Small intestine (tissue), 7 donors: ENCODE results near the gene SYNJ2BP. TPM values are rescaled to one million over a fixed set of nuclear protein-coding genes. Genes with fewer than 3 reads are reported as not detected.

Experiments
- DNase-seq, 2 donors: peaks; one replicate each; pipeline versions ENCODE4 v3.0.0 to v3.0.0-alpha.2; 2013
- FAIRE-seq: peaks from 2 replicates; lab custom pipeline; 2012; peaks lifted over from hg19 to GRCh38; lab: Jason Lieb, UNC
- H3K27ac ChIP-seq, 3 donors: one replicate each; pipeline ENCODE4 v1.5.1; 2013; ENCODE audit warnings: low read length in 2 of 3, mild to moderate bottlenecking in 2 of 3, control low read depth in 1 of 3, inconsistent platforms in 1 of 3, low read depth in 1 of 3, moderate library complexity in 1 of 3
- H3K27me3 ChIP-seq, 3 donors: one replicate each; pipeline ENCODE4 v1.6.1; 2013; ENCODE audit warnings: low read length in 3 of 3, inconsistent platforms in 1 of 3; ENCODE audit not compliant: control insufficient read depth in 3 of 3, insufficient read depth in 3 of 3
- H3K36me3 ChIP-seq, 3 donors: one replicate each; pipeline ENCODE4 v1.6.1; 2013; ENCODE audit warnings: low read length in 3 of 3, inconsistent platforms in 1 of 3, low read depth in 1 of 3, mild to moderate bottlenecking in 1 of 3, moderate library complexity in 1 of 3; ENCODE audit not compliant: control insufficient read depth in 3 of 3, insufficient read depth in 2 of 3
- H3K4me1 ChIP-seq, 3 donors: one replicate each; pipeline ENCODE4 v1.6.1; 2013; ENCODE audit warnings: low read length in 2 of 3, inconsistent platforms in 1 of 3, low read depth in 1 of 3, mild to moderate bottlenecking in 1 of 3, moderate library complexity in 1 of 3; ENCODE audit not compliant: control insufficient read depth in 3 of 3, insufficient read depth in 2 of 3
- H3K4me3 ChIP-seq, 3 donors: one replicate each; pipeline ENCODE4 v1.5.1; 2013; ENCODE audit warnings: low read length in 3 of 3, control low read depth in 1 of 3, inconsistent platforms in 1 of 3, low read depth in 1 of 3, mild to moderate bottlenecking in 1 of 3, moderate library complexity in 1 of 3
- H3K9me3 ChIP-seq, 2 donors: one replicate each; pipeline ENCODE4 v1.6.1; 2013; ENCODE audit warnings: low read depth in 1 of 2, low read length in 1 of 2; ENCODE audit not compliant: control insufficient read depth in 2 of 2, insufficient read depth in 1 of 2
- WGBS, 3 donors: extraction: QIAGEN DNeasy Blood & Tissue Kit; methylation state at CpG; one replicate each; pipeline ENCODE4 v1.1.7; 2013; 5-methylcytosine and 5-hydroxymethylcytosine counted together
- polyA plus RNA-seq, 4 donors: library from polyadenylated mRNA; stranded (reverse) in 3 of 4; unstranded in 1 of 4; fragments of 200-250 nt in 3 of 4; fragments of 120-200 nt in 1 of 4; gene quantifications; one replicate each; pipeline versions ENCODE4 v1.2.1 to v1.2.3, GENCODE V29; 2013
- donor health status: healthy with polysubstance abuse.
- donor health status: control.
- donor health status: control.
- donor health status: Bipolar disorder and iron deficiency.
- donor health status: healthy.

The SYNJ2BP gene
- polyA plus RNA-seq, 4 donors = 15.9 to 45.7 (median 21.9) TPM

DNA sequence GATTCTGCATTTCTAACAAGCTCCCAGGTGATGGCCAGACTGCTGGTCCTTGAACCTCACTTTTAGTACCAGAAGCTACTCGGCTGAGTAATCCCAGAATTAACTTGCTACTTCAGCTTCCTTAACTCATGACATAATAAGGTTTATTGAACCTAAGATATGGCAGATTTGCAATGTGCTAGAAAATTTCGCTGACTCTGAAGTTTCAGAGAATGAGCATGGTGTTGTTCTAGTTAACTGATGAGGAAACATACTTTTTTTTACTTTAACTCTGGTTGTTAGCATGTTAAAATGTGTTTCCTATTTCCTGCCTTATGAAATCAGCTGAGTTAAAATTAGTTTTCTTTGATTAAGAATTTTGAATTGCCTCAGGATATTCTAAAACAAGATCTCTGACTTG lies 34.4 kb downstream of the SYNJ2BP start:
- DNase-seq (peak; percentile 67 to 84), FAIRE-seq (no peak)
- Histone ChIP-seq H3K27ac (peak overlapping the region in 1 of 3 donors; percentile 79), H3K27me3 (no peaks in the 10 kb centered on the region), H3K4me1 (peaks cover 0 to 23% (median 2%) of the 10 kb centered on the region in 3 donors), H3K4me3 (no peak overlapping the region), H3K9me3 (no peaks in the 10 kb centered on the region), H3K36me3 (peaks cover 0 to 8% (median 0%) of the 10 kb centered on the region in 3 donors)
- WGBS, 3 donors = 44 to 63% (median 45%) methylated on average over 2 of the region's 2 CpGs

DNA sequence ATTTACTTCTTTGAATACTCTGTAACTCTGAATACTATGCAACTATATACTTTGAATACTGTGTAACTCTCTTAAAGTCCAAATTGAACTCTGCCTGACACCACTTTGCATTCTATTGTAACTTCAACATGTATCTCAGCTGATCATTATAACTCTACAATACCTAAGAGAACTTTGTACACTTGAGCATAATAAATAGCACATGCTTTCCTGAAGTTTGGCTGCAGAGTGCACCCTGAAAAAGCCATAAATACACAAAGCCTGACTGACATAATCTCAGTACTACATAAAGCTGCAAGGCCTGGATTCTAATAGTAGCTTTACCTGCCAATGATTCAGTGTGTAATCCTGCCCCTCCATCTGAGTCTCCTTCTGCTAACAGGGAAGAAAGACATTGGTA lies 36.1 kb downstream of the SYNJ2BP start:
- Histone ChIP-seq H3K4me1 (peaks cover 0 to 23% (median 2%) of the 10 kb centered on the region in 3 donors), H3K36me3 (peaks cover 0 to 5% (median 0%) of the 10 kb centered on the region in 3 donors), H3K4me3 (no peak overlapping the region), H3K27ac (peak overlapping the region in 1 of 3 donors; percentile 79), H3K27me3 (no peaks in the 10 kb centered on the region), H3K9me3 (no peaks in the 10 kb centered on the region)
- peak; percentile 79 to 81 for DNase-seq
- FAIRE-seq = no peak

GRCh38 chr14:70378696-70379095 lies 38.2 kb downstream of the SYNJ2BP start:
- Histone ChIP-seq H3K27ac (peak overlapping the region in 2 of 3 donors; percentile 20 to 74), H3K4me1 (peaks cover 0 to 23% (median 2%) of the 10 kb centered on the region in 3 donors), H3K4me3 (no peak overlapping the region), H3K9me3 (no peaks in the 10 kb centered on the region), H3K27me3 (no peaks in the 10 kb centered on the region), H3K36me3 (peaks cover 0 to 5% (median 2%) of the 10 kb centered on the region in 3 donors)
- peak; percentile 51 to 53 for DNase-seq
- FAIRE-seq = no peak
- WGBS, 3 donors = 15 to 75% (median 31%) methylated on average over 1 of the region's 1 CpG

Other genes starting within 250 kb of the SYNJ2BP start
- under 1 TPM in 2 of 4 donors, not detected in 2; 0.22 to 0.24 TPM for gene SLC8A3, start 228.1 kb downstream of the SYNJ2BP start, polyA plus RNA-seq
- 10 to 100 TPM; 56.7 to 75.1 (median 72.1) TPM for gene COX16, start 57.4 kb downstream of the SYNJ2BP start, polyA plus RNA-seq
- under 1 TPM in 2 of 4 donors, not detected in 2; 0.06 to 0.13 TPM for gene ADAM21, start 35.1 kb upstream of the SYNJ2BP start, polyA plus RNA-seq
- gene ADAM20, start 117.9 kb upstream of the SYNJ2BP start, polyA plus RNA-seq = under 1 TPM in 2 of 4 donors, not detected in 2; 0.03 to 0.09 TPM
- 10 to 100 TPM; 15.7 to 31.9 (median 21.4) TPM for gene MED6, start 183.6 kb upstream of the SYNJ2BP start, polyA plus RNA-seq
- 1 to 10 TPM in 1 of 4 donors, under 1 TPM in 3; 0.22 to 2.0 (median 0.77) TPM for gene TTC9, start 224.8 kb upstream of the SYNJ2BP start, polyA plus RNA-seq